HepG2 (cell line): ENCODE data around the gene RPL3. TPM values are rescaled to one million over a fixed set of nuclear protein-coding genes. Genes with fewer than 3 reads are reported as not detected.

Experiments
- BRCA1 ChIP-seq: sonication (generic); formaldehyde crosslinking; IDR thresholded peaks from 2 replicates; pipeline ENCODE4 v1.4.0; 2020; ENCODE audit warnings: missing genetic modification reagents
- CREBL2 ChIP-seq: sonication (generic); formaldehyde crosslinking; IDR thresholded peaks from 2 replicates; pipeline ENCODE4 v1.8.1; 2023; ENCODE audit warnings: missing genetic modification reagents, mild to moderate bottlenecking, borderline replicate concordance
- E2F5 ChIP-seq: sonication (generic); formaldehyde crosslinking; conservative IDR thresholded peaks from 2 replicates; pipeline ENCODE4 v1.4.0; 2020; ENCODE audit warnings: missing genetic modification reagents
- FOXK2 ChIP-seq: fragments of 450-650 bp; IDR thresholded peaks from 2 replicates; pipeline ENCODE4 v1.6.1; 2016
- KDM3A ChIP-seq: IDR thresholded peaks from 2 replicates; pipeline ENCODE4 v1.6.1; 2018; ENCODE audit warnings: low read depth, missing compliant biosample characterization
- MAX ChIP-seq: IDR thresholded peaks from 2 replicates; pipeline ENCODE4 v1.6.1; 2012; ENCODE audit warnings: inconsistent platforms
- NFE2L1 ChIP-seq: sonication (generic); formaldehyde crosslinking; IDR thresholded peaks from 2 replicates; pipeline ENCODE4 v1.4.0; 2020; ENCODE audit warnings: missing genetic modification reagents, mild to moderate bottlenecking, borderline replicate concordance
- NKX3-1 ChIP-seq: sonication (generic); formaldehyde crosslinking; IDR thresholded peaks from 2 replicates; pipeline ENCODE4 v1.5.0; 2020; ENCODE audit warnings: missing genetic modification reagents
- NR2C2 ChIP-seq: sonication (generic); formaldehyde crosslinking; IDR thresholded peaks from 2 replicates; pipeline ENCODE4 v1.4.0; 2020; ENCODE audit warnings: missing genetic modification reagents, mild to moderate bottlenecking, moderate library complexity, borderline replicate concordance
- RFX5 ChIP-seq: IDR thresholded peaks from 2 replicates; pipeline ENCODE4 v1.6.1; 2011; ENCODE audit warnings: low read depth, low read length, improper control_type of control experiment
- SIN3A ChIP-seq: IDR thresholded peaks from 2 replicates; pipeline ENCODE4 v1.6.1; 2011; ENCODE audit warnings: low read depth, mild to moderate bottlenecking, control low read depth, low read length, borderline replicate concordance
- SP2 ChIP-seq: sonication (generic); formaldehyde crosslinking; IDR thresholded peaks from 2 replicates; pipeline ENCODE4 v1.5.1; 2020; ENCODE audit warnings: mild to moderate bottlenecking, missing genetic modification reagents
- THAP7 ChIP-seq: sonication (generic); formaldehyde crosslinking; IDR thresholded peaks from 2 replicates; pipeline ENCODE4 v1.8.1; 2023; ENCODE audit warnings: mild to moderate bottlenecking, missing genetic modification reagents
- ZMYM3 ChIP-seq: sonication (generic); formaldehyde crosslinking; IDR thresholded peaks from 2 replicates; pipeline ENCODE4 v1.5.1; 2020; ENCODE audit warnings: mild to moderate bottlenecking, missing genetic modification reagents
- ZNF276 ChIP-seq: sonication (generic); formaldehyde crosslinking; IDR thresholded peaks from 2 replicates; pipeline ENCODE4 v1.4.0; 2020; ENCODE audit warnings: mild to moderate bottlenecking, low read depth, missing genetic modification reagents
- ZNF407 ChIP-seq: sonication (generic); formaldehyde crosslinking; IDR thresholded peaks from one replicate; pipeline ENCODE4 v1.5.1; 2020; ENCODE audit warnings: mild to moderate bottlenecking, missing genetic modification reagents; ENCODE audit errors: not compliant biosample characterization
- ZNF878 ChIP-seq: sonication (generic); formaldehyde crosslinking; IDR thresholded peaks from 2 replicates; pipeline ENCODE4 v1.8.1; 2023; ENCODE audit warnings: mild to moderate bottlenecking, missing genetic modification reagents, moderate library complexity
- polyA plus RNA-seq, 8 experiments: library from polyadenylated mRNA; depleted of rRNA in 3 of 8; stranded (reverse) in 7 of 8; unstranded in 1 of 8; fragments of >200 nt; fragmentation: Illumina TruSeq in 4 of 8; extraction: Trizol in 4 of 8; gene quantifications; 2 replicates each; pipeline versions ENCODE4 v1.2.1 to v1.2.3, GENCODE V29; 2011 to 2016; ENCODE audit warnings: low read depth in 4 of 8, missing spikeins in 1 of 8, mixed read lengths in 1 of 8; ENCODE audit not compliant: insufficient read depth in 1 of 8
- total RNA-seq, 5 experiments: library from RNA; depleted of rRNA; stranded (reverse); fragments of >200 nt; fragmentation: Illumina TruSeq; extraction: Trizol; gene quantifications; 2 replicates each; pipeline ENCODE4 v1.2.3, GENCODE V29; 2016; ENCODE audit warnings: low read depth in 1 of 5

The RPL3 gene
- total and polyA plus RNA-seq, 2 of the 13 experiments (the other 11 are each of a cell fraction or from before 2014, with no cell fraction given) = 1,051 to 3,279 TPM

GRCh38 chr22:39319284-39320022 is at the start of gene RPL3 (continued):
- peak; percentile 70; the same call in 1 of the 2 replicates for TF ChIP-seq ZNF276 (CRISPR knock-in tag)
- peak; percentile 77; the same call in 1 of the 2 replicates for TF ChIP-seq THAP7 (CRISPR knock-in tag)
- TF ChIP-seq NR2C2 (CRISPR knock-in tag) = peak; percentile 94
- peak; percentile 79; the same call in 1 of the 2 replicates for TF ChIP-seq SIN3A
- no peak for TF ChIP-seq ZMYM3 (CRISPR knock-in tag)
- no peak for TF ChIP-seq BRCA1 (CRISPR knock-in tag)
- peak; percentile 81; the same call in 1 of the 2 replicates for TF ChIP-seq ZNF878 (CRISPR knock-in tag)
- TF ChIP-seq ZNF407 = peak; percentile 80
- TF ChIP-seq RFX5 = 0 out of 2 replicates have a peak, but pooled peaks have one; percentile 30
- peak; percentile 69 for TF ChIP-seq MAX
- TF ChIP-seq FOXK2 = no peak
- no peak for TF ChIP-seq CREBL2
- no peak; the same call in none of the 2 replicates for TF ChIP-seq KDM3A
- peak; percentile 72 for TF ChIP-seq SP2
- no peak for TF ChIP-seq NFE2L1 (CRISPR knock-in tag)
- peak; percentile 59 for TF ChIP-seq NKX3-1
- no peak; the same call in 1 of the 2 replicates for TF ChIP-seq E2F5
